Astrocyte (in vitro differentiated cells and primary cell): ENCODE results near the gene CDH1.

ENCODE experiments used
- EZH2 ChIP-seq: IDR thresholded peaks from 2 replicates; pipeline ENCODE4 v1.6.1; 2012; ENCODE audit warnings: mild to moderate bottlenecking, low read length, inconsistent platforms; ENCODE audit not compliant: insufficient read depth
- TF ChIP-seq, protein P1 (sequence below): IDR thresholded peaks from 2 replicates; pipeline ENCODE4 v1.5.1; 2011; ENCODE audit warnings: low read depth, mild to moderate bottlenecking, inconsistent platforms, low read length, moderate library complexity; ENCODE audit not compliant: insufficient read depth

- TF ChIP-seq, protein P1, sequence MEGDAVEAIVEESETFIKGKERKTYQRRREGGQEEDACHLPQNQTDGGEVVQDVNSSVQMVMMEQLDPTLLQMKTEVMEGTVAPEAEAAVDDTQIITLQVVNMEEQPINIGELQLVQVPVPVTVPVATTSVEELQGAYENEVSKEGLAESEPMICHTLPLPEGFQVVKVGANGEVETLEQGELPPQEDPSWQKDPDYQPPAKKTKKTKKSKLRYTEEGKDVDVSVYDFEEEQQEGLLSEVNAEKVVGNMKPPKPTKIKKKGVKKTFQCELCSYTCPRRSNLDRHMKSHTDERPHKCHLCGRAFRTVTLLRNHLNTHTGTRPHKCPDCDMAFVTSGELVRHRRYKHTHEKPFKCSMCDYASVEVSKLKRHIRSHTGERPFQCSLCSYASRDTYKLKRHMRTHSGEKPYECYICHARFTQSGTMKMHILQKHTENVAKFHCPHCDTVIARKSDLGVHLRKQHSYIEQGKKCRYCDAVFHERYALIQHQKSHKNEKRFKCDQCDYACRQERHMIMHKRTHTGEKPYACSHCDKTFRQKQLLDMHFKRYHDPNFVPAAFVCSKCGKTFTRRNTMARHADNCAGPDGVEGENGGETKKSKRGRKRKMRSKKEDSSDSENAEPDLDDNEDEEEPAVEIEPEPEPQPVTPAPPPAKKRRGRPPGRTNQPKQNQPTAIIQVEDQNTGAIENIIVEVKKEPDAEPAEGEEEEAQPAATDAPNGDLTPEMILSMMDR = no peak
- no peak for TF ChIP-seq EZH2
These were observed 12.3 kb downstream of the CDH1 start for GRCh38 chr16:68749432-68749831.
